ENCODE measurements around the gene SHC1.

The SHC1 gene

GRCh38 chr1:154974808-154975408 is 4.4 kb upstream of the SHC1 start:
- H3K27me3 ChIP-seq: no peaks in the 10 kb centered on the region
- no peaks in the 10 kb centered on the region for H3K9me3 ChIP-seq
- peak overlapping the region; percentile 78 for H3K4me3 ChIP-seq
- peak overlapping the region; percentile 91 for H3K9ac ChIP-seq
- H3K4me2 ChIP-seq: peak overlapping the region; percentile 98
- peaks cover 51% of the 10 kb centered on the region for H4K20me1 ChIP-seq
- no peak for TF ChIP-seq Cebpa-rat (IDR thresholded peaks at IDR 0.05)
- peak overlapping the region; percentile 81 for H3K27ac ChIP-seq
- peaks cover 62% of the 10 kb centered on the region for H3K4me1 ChIP-seq
- peaks cover 26% of the 10 kb centered on the region for H3K36me3 ChIP-seq

- Histone ChIP-seq H3K9me3 (no peaks in the 10 kb centered on the region), H3K36me3 (peaks cover 25% of the 10 kb centered on the region), H3K9ac (peak within 1 kb of the TSS; percentile 91), H3K4me3 (peak within 1 kb of the TSS; percentile 78), H3K27me3 (no peaks in the 10 kb centered on the region), H4K20me1 (peaks cover 57% of the 10 kb centered on the region), H3K4me1 (peaks cover 68% of the 10 kb centered on the region), H3K4me2 (peak within 1 kb of the TSS; percentile 98), H3K27ac (peak within 1 kb of the TSS; percentile 94)
- TF ChIP-seq Cebpa-rat (IDR thresholded peaks at IDR 0.05): no peak
Observed at GRCh38 chr1:154974102-154974807, 3.7 kb upstream of the SHC1 start, which contains the start of gene CKS1B. CKS1B (plus strand) TSS chr1:154974681; CDS start chr1:154974746, 65 bp downstream.

GRCh38 chr1:154973344-154974101 is 3.0 kb upstream of the SHC1 start:
- Histone ChIP-seq H4K20me1 (peaks cover 65% of the 10 kb centered on the region), H3K27me3 (no peaks in the 10 kb centered on the region), H3K4me2 (peak overlapping the region; percentile 97), H3K27ac (peak overlapping the region; percentile 94), H3K9ac (peak overlapping the region; percentile 91), H3K36me3 (peaks cover 27% of the 10 kb centered on the region), H3K4me1 (peaks cover 76% of the 10 kb centered on the region), H3K9me3 (no peaks in the 10 kb centered on the region), H3K4me3 (peak overlapping the region; percentile 78)
- no peak for TF ChIP-seq Cebpa-rat (IDR thresholded peaks at IDR 0.05)

- Histone ChIP-seq H3K27me3 (no peaks in the 10 kb centered on the region), H3K4me1 (peaks cover 73% of the 10 kb centered on the region), H3K9me3 (no peaks in the 10 kb centered on the region), H3K27ac (0 out of 2 replicates have a peak overlapping the region, but pooled peaks have one; percentile 2), H4K20me1 (peaks cover 66% of the 10 kb centered on the region), H3K36me3 (peaks cover 27% of the 10 kb centered on the region), H3K9ac (peak overlapping the region; percentile 91; the same call in 1 of the 2 replicates), H3K4me3 (peak overlapping the region; percentile 78), H3K4me2 (peak overlapping the region; percentile 97)
- no peak for TF ChIP-seq Cebpa-rat (IDR thresholded peaks at IDR 0.05)
Observed at GRCh38 chr1:154972517-154973343, 2.2 kb upstream of the SHC1 start.

GRCh38 chr1:154972213-154972516 is 1.6 kb upstream of the SHC1 start:
- 0 out of 2 replicates have a peak overlapping the region, but pooled peaks have one; percentile 91 for H3K9ac ChIP-seq

GRCh38 chr1:154971341-154971998 is 923 bp upstream of the SHC1 start:
- H3K27ac ChIP-seq: peak overlapping the region; percentile 83
- peaks cover 54% of the 10 kb centered on the region for H4K20me1 ChIP-seq
- H3K4me2 ChIP-seq: peak overlapping the region; percentile 97
- no peak for TF ChIP-seq Cebpa-rat (IDR thresholded peaks at IDR 0.05)
- peaks cover 66% of the 10 kb centered on the region for H3K4me1 ChIP-seq
- peak overlapping the region; percentile 67 for H3K9ac ChIP-seq
- H3K4me3 ChIP-seq: peak overlapping the region; percentile 62
- peaks cover 33% of the 10 kb centered on the region for H3K36me3 ChIP-seq
- no peaks in the 10 kb centered on the region for H3K9me3 ChIP-seq
- H3K27me3 ChIP-seq: no peaks in the 10 kb centered on the region

More at GRCh38 chr1:154972213-154972516, 1.6 kb upstream of the SHC1 start:
- TF ChIP-seq Cebpa-rat (IDR thresholded peaks at IDR 0.05): no peak
- no peaks in the 10 kb centered on the region for H3K9me3 ChIP-seq
- H3K4me1 ChIP-seq: peaks cover 73% of the 10 kb centered on the region
- peaks cover 61% of the 10 kb centered on the region for H4K20me1 ChIP-seq
- H3K27ac ChIP-seq: 0 out of 2 replicates have a peak overlapping the region, but pooled peaks have one; percentile 2
- no peaks in the 10 kb centered on the region for H3K27me3 ChIP-seq
- H3K36me3 ChIP-seq: peaks cover 27% of the 10 kb centered on the region
- H3K4me3 ChIP-seq: no peak overlapping the region
- H3K4me2 ChIP-seq: peak overlapping the region; percentile 97

- H3K9ac ChIP-seq: peak overlapping the region; percentile 77
- no peaks in the 10 kb centered on the region for H3K9me3 ChIP-seq
- H3K27ac ChIP-seq: peak overlapping the region; percentile 83
- H3K27me3 ChIP-seq: no peaks in the 10 kb centered on the region
- H3K4me2 ChIP-seq: peak overlapping the region; percentile 97
- peaks cover 59% of the 10 kb centered on the region for H3K4me1 ChIP-seq
- peak overlapping the region; percentile 62 for H3K4me3 ChIP-seq
- H3K36me3 ChIP-seq: peaks cover 48% of the 10 kb centered on the region
- H4K20me1 ChIP-seq: peaks cover 48% of the 10 kb centered on the region
- no peak for TF ChIP-seq Cebpa-rat (IDR thresholded peaks at IDR 0.05)
Observed at GRCh38 chr1:154969860-154970452, 591 bp downstream of the SHC1 start.

GRCh38 chr1:154969246-154969645 is 1.3 kb downstream of the SHC1 start:
- H3K4me1 ChIP-seq: peaks cover 65% of the 10 kb centered on the region
- H3K36me3 ChIP-seq: peaks cover 55% of the 10 kb centered on the region
- peaks cover 48% of the 10 kb centered on the region for H4K20me1 ChIP-seq
- peak overlapping the region; percentile 77 for H3K9ac ChIP-seq
- H3K4me3 ChIP-seq: peak overlapping the region; percentile 62
- H3K27me3 ChIP-seq: no peaks in the 10 kb centered on the region
- H3K4me2 ChIP-seq: peak overlapping the region; percentile 97
- no peaks in the 10 kb centered on the region for H3K9me3 ChIP-seq
- peak overlapping the region; percentile 83 for H3K27ac ChIP-seq
- TF ChIP-seq Cebpa-rat (IDR thresholded peaks at IDR 0.05): no peak

Data from BLaER1 (cell line).